Panc1 (cell line): ENCODE results near the gene THADA. TPM values are rescaled to one million over a fixed set of nuclear protein-coding genes. Genes with fewer than 3 reads are reported as not detected.

ENCODE experiments used
- ATAC-seq: fragments of 200-7000 bp; cut with Tn5 transposase; 2 replicates; pipeline ENCODE4 v1.9.1; 2020; ENCODE audit warnings: mild to moderate bottlenecking, moderate library complexity
- BruUV-seq: library from RNA; stranded (reverse); fragments of 400-500 nt; replicated peaks from 2 replicates; lab custom pipeline; 2021; lab: Mats Ljungman, UMichigan
- CTCF ChIA-PET: fragments of 300-600 bp; sonication (Branson Sonifier 250); formaldehyde crosslinking; loops from one replicate; lab custom pipeline; 2022; ENCODE audit warnings: antibody characterized with exemption; lab: Charles Lee
- POLR2A ChIA-PET: fragments of 300-600 bp; sonication (Branson Sonifier 250); formaldehyde crosslinking; loops from one replicate; lab custom pipeline; 2022; ENCODE audit warnings: antibody characterized with exemption; lab: Charles Lee
- DNase-seq: peaks from one replicate; pipeline ENCODE4 v3.0.0-alpha.2; 2010; ENCODE audit warnings: low read depth, low spot score
- H3K27ac ChIP-seq: 2 replicates; pipeline ENCODE4 v1.5.1; 2011; ENCODE audit warnings: mild to moderate bottlenecking, low read length, inconsistent platforms
- H3K27me3 ChIP-seq: fragments of 200-500 bp; sonication (Bioruptor generic); 2 replicates; pipeline ENCODE4 v1.6.0; 2014; ENCODE audit warnings: low read length, inconsistent platforms; ENCODE audit not compliant: control insufficient read depth, insufficient read depth
- H3K36me3 ChIP-seq: fragments of 200-500 bp; sonication (Bioruptor generic); 2 replicates; pipeline ENCODE4 v1.5.1; 2014; ENCODE audit warnings: inconsistent platforms, mild to moderate bottlenecking, low read length, moderate library complexity; ENCODE audit not compliant: control insufficient read depth, insufficient read depth
- H3K4me1 ChIP-seq: 2 replicates; pipeline ENCODE4 v1.5.1; 2011; ENCODE audit warnings: inconsistent platforms, mild to moderate bottlenecking, low read length, moderate library complexity; ENCODE audit not compliant: control insufficient read depth, insufficient read depth
- H3K4me3 ChIP-seq, 2 experiments: 2 replicates each; pipeline ENCODE4 v1.5.1; 2011 to 2012; ENCODE audit warnings: low read depth in 2 of 2, low read length in 2 of 2, mild to moderate bottlenecking in 2 of 2, inconsistent platforms in 1 of 2, moderate library complexity in 1 of 2
- H3K9me3 ChIP-seq: fragments of 200-500 bp; sonication (Bioruptor generic); 2 replicates; pipeline ENCODE4 v1.5.1; 2014; ENCODE audit warnings: low read depth, mild to moderate bottlenecking, inconsistent platforms, low read length, moderate library complexity; ENCODE audit not compliant: control insufficient read depth, insufficient read depth
- CTCF ChIP-seq: fragments of 450-650 bp; IDR thresholded peaks from 2 replicates; pipeline ENCODE4 v1.5.1; 2017; ENCODE audit warnings: mild to moderate bottlenecking
- POLR2AphosphoS5 ChIP-seq: IDR thresholded peaks from 2 replicates; pipeline ENCODE4 v1.6.1; 2012; ENCODE audit warnings: mild to moderate bottlenecking, low read depth, low read length, moderate library complexity
- SIN3A ChIP-seq: IDR thresholded peaks from 2 replicates; pipeline ENCODE4 v1.6.1; 2012; ENCODE audit warnings: low read depth, mild to moderate bottlenecking, low read length, moderate library complexity, borderline replicate concordance; ENCODE audit not compliant: insufficient read depth
- TCF7L2 ChIP-seq: IDR thresholded peaks from 2 replicates; pipeline ENCODE4 v1.6.1; 2011; ENCODE audit warnings: mild to moderate bottlenecking, low read depth, low read length, inconsistent platforms
- in situ Hi-C: cut with HindIII; loops from 2 replicates; pipeline ENCODE4 v1.10.0; 2016; ENCODE audit warnings: low sequenced_read_pairs, low pct_unique_long_range_greater_than_20kb
- intact Hi-C: fragments of 100-400 bp; cut with micrococcal nuclease; formaldehyde crosslinking; loops from one replicate; pipeline ENCODE4 v1.10.0; 2022; ENCODE audit not compliant: unreplicated experiment
- total RNA-seq: library from RNA; stranded (reverse); gene quantifications from one replicate; pipeline ENCODE4 v1.2.1, GENCODE V29; 2021; ENCODE audit not compliant: unreplicated experiment
- TF ChIP-seq, protein P1 (sequence below), 2 experiments: IDR thresholded peaks; 2 replicates each; pipeline ENCODE4 v1.6.1; 2011 to 2012; ENCODE audit warnings: low read depth in 2 of 2, control low read depth in 1 of 2, low read length in 1 of 2, mild to moderate bottlenecking in 1 of 2, moderate library complexity in 1 of 2; ENCODE audit not compliant: insufficient read depth in 1 of 2

THADA gene
- total RNA-seq, 1 experiment from 2014 or later = 37.2 TPM

DNA sequence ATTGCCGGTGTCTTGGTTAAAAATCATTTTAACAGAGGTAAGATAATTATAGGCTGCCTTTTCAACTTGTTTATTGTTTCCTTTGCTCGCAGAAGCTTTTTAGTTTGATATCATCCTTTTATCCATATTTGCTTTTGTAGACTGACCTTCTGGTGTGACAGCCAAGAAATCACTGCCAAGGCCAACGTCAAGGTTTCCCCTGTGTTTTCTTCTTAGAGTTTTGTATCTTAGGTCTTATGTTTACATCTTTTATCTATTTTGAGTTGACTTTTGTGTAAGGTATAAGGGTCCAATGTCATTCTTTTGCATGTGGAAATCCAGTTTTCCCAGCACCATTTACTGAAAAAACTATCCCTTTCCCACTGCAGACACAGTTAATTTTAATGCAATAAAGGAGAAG is 240.4 kb downstream of the THADA start:
- BruUV-seq = no TSS peak
- H3K9me3 ChIP-seq = no peaks in the 10 kb centered on the region
- in situ Hi-C loops = no loop called here
- ChIA-PET CTCF (no interaction called here), POLR2A (no interaction called here)
- intact Hi-C loops = no loop called here
- no peaks in the 10 kb centered on the region for H3K4me1 ChIP-seq
- no peak overlapping the region for H3K4me3 ChIP-seq
- no peak overlapping the region for H3K27ac ChIP-seq
- no peaks in the 10 kb centered on the region for H3K36me3 ChIP-seq
- ATAC-seq (no peak), DNase-seq (no peak)
- TF ChIP-seq CTCF (no peak), TCF7L2 (no peak), POLR2AphosphoS5 (no peak), SIN3A (no peak)
- TF ChIP-seq, protein P1, sequence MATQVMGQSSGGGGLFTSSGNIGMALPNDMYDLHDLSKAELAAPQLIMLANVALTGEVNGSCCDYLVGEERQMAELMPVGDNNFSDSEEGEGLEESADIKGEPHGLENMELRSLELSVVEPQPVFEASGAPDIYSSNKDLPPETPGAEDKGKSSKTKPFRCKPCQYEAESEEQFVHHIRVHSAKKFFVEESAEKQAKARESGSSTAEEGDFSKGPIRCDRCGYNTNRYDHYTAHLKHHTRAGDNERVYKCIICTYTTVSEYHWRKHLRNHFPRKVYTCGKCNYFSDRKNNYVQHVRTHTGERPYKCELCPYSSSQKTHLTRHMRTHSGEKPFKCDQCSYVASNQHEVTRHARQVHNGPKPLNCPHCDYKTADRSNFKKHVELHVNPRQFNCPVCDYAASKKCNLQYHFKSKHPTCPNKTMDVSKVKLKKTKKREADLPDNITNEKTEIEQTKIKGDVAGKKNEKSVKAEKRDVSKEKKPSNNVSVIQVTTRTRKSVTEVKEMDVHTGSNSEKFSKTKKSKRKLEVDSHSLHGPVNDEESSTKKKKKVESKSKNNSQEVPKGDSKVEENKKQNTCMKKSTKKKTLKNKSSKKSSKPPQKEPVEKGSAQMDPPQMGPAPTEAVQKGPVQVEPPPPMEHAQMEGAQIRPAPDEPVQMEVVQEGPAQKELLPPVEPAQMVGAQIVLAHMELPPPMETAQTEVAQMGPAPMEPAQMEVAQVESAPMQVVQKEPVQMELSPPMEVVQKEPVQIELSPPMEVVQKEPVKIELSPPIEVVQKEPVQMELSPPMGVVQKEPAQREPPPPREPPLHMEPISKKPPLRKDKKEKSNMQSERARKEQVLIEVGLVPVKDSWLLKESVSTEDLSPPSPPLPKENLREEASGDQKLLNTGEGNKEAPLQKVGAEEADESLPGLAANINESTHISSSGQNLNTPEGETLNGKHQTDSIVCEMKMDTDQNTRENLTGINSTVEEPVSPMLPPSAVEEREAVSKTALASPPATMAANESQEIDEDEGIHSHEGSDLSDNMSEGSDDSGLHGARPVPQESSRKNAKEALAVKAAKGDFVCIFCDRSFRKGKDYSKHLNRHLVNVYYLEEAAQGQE (IDR thresholded peaks at IDR 0.05; ENCODE audit: insufficient read depth in 1 of 2, low read depth in 2 of 2, low read length in 1 of 2) = no peak
- no peaks in the 10 kb centered on the region for H3K27me3 ChIP-seq

DNA sequence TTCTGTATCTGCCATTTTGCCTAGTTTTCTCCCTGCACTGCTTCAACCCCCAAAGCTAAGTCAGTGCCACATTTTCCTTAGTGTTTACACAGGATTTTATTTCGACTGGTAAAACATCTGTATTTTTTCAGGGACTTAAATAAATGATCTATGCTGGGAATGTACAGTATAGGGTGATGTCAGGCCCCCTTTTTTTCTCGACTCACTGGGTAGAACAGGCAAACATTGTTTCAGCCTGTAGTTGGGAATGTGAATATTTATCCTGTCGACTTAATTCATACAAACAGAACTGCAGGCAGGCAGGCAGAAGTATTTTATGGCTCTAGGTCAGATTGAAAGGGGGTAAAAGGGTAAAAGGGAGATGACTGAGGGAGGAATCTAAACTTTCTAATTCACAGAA is 245.9 kb downstream of the THADA start:
- ChIA-PET CTCF (no interaction called here), POLR2A (no interaction called here)
- DNase-seq (no peak), ATAC-seq (peak; percentile 17; the same call in 1 of the 2 replicates)
- Histone ChIP-seq H3K4me3 (no peak overlapping the region), H3K27me3 (no peaks in the 10 kb centered on the region), H3K36me3 (no peaks in the 10 kb centered on the region), H3K27ac (peak overlapping the region; percentile 35; the same call in 1 of the 2 replicates), H3K9me3 (no peaks in the 10 kb centered on the region), H3K4me1 (no peaks in the 10 kb centered on the region)
- in situ Hi-C loops = no loop called here
- TF ChIP-seq SIN3A (no peak), CTCF (no peak), TCF7L2 (no peak), POLR2AphosphoS5 (no peak)
- TF ChIP-seq, protein P1 (IDR thresholded peaks at IDR 0.05; ENCODE audit: insufficient read depth in 1 of 2, low read depth in 2 of 2, low read length in 1 of 2) = no peak
- intact Hi-C loops = no loop called here
- no TSS peak for BruUV-seq
